ENCODE results near the gene SSBP3. TPM values are rescaled to one million over a fixed set of nuclear protein-coding genes. Genes with fewer than 3 reads are reported as not detected.

The SSBP3 gene
- total and polyA plus RNA-seq, 4 donors: 7.7 to 24.7 (median 17.3) TPM

GRCh38 chr1:54328066-54328636 is 78.0 kb downstream of the SSBP3 start:
- Histone ChIP-seq H3K4me1 (ENCODE audit: control insufficient read depth in 4 of 4, insufficient read depth in 4 of 4, low read length in 3 of 4) (peaks cover 11 to 27% (median 19%) of the 10 kb centered on the region in 4 donors), H3K27ac (ENCODE audit: low read depth in 1 of 2, low read length in 2 of 2) (no peak overlapping the region), H3K9me3 (ENCODE audit: control insufficient read depth in 4 of 4, low read length in 3 of 4) (no peaks in the 10 kb centered on the region), H3K27me3 (ENCODE audit: control insufficient read depth in 4 of 4, insufficient read depth in 4 of 4, low read length in 3 of 4) (no peaks in the 10 kb centered on the region), H3K36me3 (ENCODE audit: control insufficient read depth in 4 of 4, insufficient read depth in 3 of 4, low read depth in 1 of 4, low read length in 3 of 4) (peaks cover 0 to 4% (median 0%) of the 10 kb centered on the region in 4 donors), H3K4me3 (ENCODE audit: low read depth in 1 of 3, low read length in 3 of 3) (no peak overlapping the region), H3K9ac (ENCODE audit: low read depth in 1 of 2, low read length in 2 of 2) (no peak overlapping the region)
- no peak for TF ChIP-seq JUND (IDR thresholded peaks at IDR 0.05)
- no peak for TF ChIP-seq NR2F2 (IDR thresholded peaks at IDR 0.05)
- no peak for TF ChIP-seq FOXA2 (IDR thresholded peaks at IDR 0.05)
- TF ChIP-seq HNF4G (IDR thresholded peaks at IDR 0.05): no peak
- TF ChIP-seq SP1 (IDR thresholded peaks at IDR 0.05): no peak
- TF ChIP-seq FOXA1 (IDR thresholded peaks at IDR 0.05): no peak
- DNase-seq (ENCODE audit: low spot score): no peak
- 91% methylated on average over 12 of the region's 12 CpGs for WGBS

GRCh38 chr1:54327386-54328065 is 78.7 kb downstream of the SSBP3 start:
- 81% methylated on average over 14 of the region's 14 CpGs for WGBS
- Histone ChIP-seq H3K9ac (ENCODE audit: low read depth in 1 of 2, low read length in 2 of 2) (no peak overlapping the region), H3K4me3 (ENCODE audit: low read depth in 1 of 3, low read length in 3 of 3) (no peak overlapping the region), H3K4me1 (ENCODE audit: control insufficient read depth in 4 of 4, insufficient read depth in 4 of 4, low read length in 3 of 4) (peaks cover 11 to 24% (median 20%) of the 10 kb centered on the region in 4 donors), H3K27me3 (ENCODE audit: control insufficient read depth in 4 of 4, insufficient read depth in 4 of 4, low read length in 3 of 4) (no peaks in the 10 kb centered on the region), H3K27ac (ENCODE audit: low read depth in 1 of 2, low read length in 2 of 2) (no peak overlapping the region), H3K9me3 (ENCODE audit: control insufficient read depth in 4 of 4, low read length in 3 of 4) (no peaks in the 10 kb centered on the region), H3K36me3 (ENCODE audit: control insufficient read depth in 4 of 4, insufficient read depth in 3 of 4, low read depth in 1 of 4, low read length in 3 of 4) (peaks cover 0 to 4% (median 0%) of the 10 kb centered on the region in 4 donors)
- no peak for TF ChIP-seq JUND (IDR thresholded peaks at IDR 0.05)
- TF ChIP-seq HNF4A (conservative IDR thresholded peaks at IDR 0.05): no peak
- no peak for TF ChIP-seq NR2F2 (IDR thresholded peaks at IDR 0.05)
- no peak for TF ChIP-seq ZBTB33 (IDR thresholded peaks at IDR 0.05)
- TF ChIP-seq, protein P1, sequence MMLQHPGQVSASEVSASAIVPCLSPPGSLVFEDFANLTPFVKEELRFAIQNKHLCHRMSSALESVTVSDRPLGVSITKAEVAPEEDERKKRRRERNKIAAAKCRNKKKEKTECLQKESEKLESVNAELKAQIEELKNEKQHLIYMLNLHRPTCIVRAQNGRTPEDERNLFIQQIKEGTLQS (IDR thresholded peaks at IDR 0.05): no peak
- no peak for TF ChIP-seq RAD21 (IDR thresholded peaks at IDR 0.05)
- TF ChIP-seq TAF1 (conservative IDR thresholded peaks at IDR 0.05): no peak
- TF ChIP-seq, protein P2, sequence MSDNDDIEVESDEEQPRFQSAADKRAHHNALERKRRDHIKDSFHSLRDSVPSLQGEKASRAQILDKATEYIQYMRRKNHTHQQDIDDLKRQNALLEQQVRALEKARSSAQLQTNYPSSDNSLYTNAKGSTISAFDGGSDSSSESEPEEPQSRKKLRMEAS (IDR thresholded peaks at IDR 0.05): no peak
- DNase-seq (ENCODE audit: low spot score): no peak

DNA sequence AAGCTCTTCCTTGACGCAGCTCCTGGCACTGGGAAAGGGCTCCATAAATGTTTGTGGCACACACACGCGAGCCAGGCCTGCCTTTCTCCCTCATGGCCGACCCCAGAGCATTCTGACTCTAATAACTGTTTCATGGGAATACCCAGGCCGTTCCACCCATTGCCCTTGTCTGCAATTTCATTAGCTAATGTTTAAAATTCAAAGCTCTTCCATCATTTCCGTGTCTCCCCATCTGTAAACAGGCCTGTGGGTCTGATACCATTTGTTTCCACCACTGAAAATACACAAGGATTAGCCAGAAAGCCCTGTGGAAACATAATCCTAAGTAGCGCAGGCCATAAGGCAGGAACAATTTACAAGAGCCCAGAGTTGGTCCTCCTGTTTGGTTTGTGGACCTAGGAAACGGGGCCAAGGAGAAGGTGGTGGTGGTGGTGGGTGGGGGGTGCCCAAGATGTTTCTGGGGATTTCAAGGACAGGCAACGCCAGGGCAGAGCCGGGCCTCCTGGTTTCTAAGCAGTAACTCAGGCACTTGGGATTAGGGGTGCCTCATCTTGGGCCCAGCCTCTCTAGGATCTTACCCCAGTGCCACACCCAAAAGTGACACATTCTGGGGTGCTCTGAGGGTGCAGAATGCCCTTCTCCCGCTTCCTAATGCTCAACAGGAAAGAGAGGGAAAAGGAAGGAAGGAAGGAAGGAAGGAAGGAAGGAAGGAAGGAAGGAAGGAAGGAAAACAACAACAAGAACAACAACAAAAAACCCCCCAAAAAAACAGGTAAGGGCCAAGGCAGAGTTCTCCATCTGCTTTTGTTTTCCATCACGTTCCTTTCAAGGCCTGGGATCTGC is 79.4 kb downstream of the SSBP3 start:
- Histone ChIP-seq H3K27ac (ENCODE audit: low read depth in 1 of 2, low read length in 2 of 2) (peak overlapping the region; percentile 5 to 19), H3K4me1 (ENCODE audit: control insufficient read depth in 4 of 4, insufficient read depth in 4 of 4, low read length in 3 of 4) (peaks cover 11 to 24% (median 20%) of the 10 kb centered on the region in 4 donors), H3K9ac (ENCODE audit: low read depth in 1 of 2, low read length in 2 of 2) (no peak overlapping the region)
- TF ChIP-seq SP1 (IDR thresholded peaks at IDR 0.05): no peak
- TF ChIP-seq RXRA (IDR thresholded peaks at IDR 0.05): no peak
- TF ChIP-seq RAD21 (IDR thresholded peaks at IDR 0.05): no peak
- TF ChIP-seq YY1 (IDR thresholded peaks at IDR 0.05): no peak
- TF ChIP-seq HNF4A (conservative IDR thresholded peaks at IDR 0.05): no peak
- no peak for TF ChIP-seq FOXA1 (IDR thresholded peaks at IDR 0.05)
- no peak for TF ChIP-seq ZBTB33 (IDR thresholded peaks at IDR 0.05)
- no peak for TF ChIP-seq JUND (IDR thresholded peaks at IDR 0.05)
- TF ChIP-seq REST (IDR thresholded peaks at IDR 0.05): no peak
- TF ChIP-seq, protein P2 (IDR thresholded peaks at IDR 0.05): no peak
- no peak for TF ChIP-seq TAF1 (conservative IDR thresholded peaks at IDR 0.05)
- TF ChIP-seq, protein P1 (IDR thresholded peaks at IDR 0.05): no peak

More for the DNA sequence above, 79.4 kb downstream of the SSBP3 start:
- Histone ChIP-seq H3K4me3 (ENCODE audit: low read depth in 1 of 3, low read length in 3 of 3) (no peak overlapping the region), H3K36me3 (ENCODE audit: control insufficient read depth in 4 of 4, insufficient read depth in 3 of 4, low read depth in 1 of 4, low read length in 3 of 4) (peaks cover 0 to 4% (median 0%) of the 10 kb centered on the region in 4 donors), H3K27me3 (ENCODE audit: control insufficient read depth in 4 of 4, insufficient read depth in 4 of 4, low read length in 3 of 4) (no peaks in the 10 kb centered on the region), H3K9me3 (ENCODE audit: control insufficient read depth in 4 of 4, low read length in 3 of 4) (no peaks in the 10 kb centered on the region)
- WGBS: 81% methylated on average over 12 of the region's 12 CpGs
- DNase-seq (ENCODE audit: low spot score): no peak

Measured in liver (tissue), 9 donors.